Non-pigmented ciliary epithelial cell (primary cell): ENCODE results near the gene MAN2B2.

Experiments
- DNase-seq: peaks from one replicate; pipeline ENCODE4 v3.0.0-alpha.2; 2010; ENCODE audit warnings: low read depth

Gene MAN2B2

DNA sequence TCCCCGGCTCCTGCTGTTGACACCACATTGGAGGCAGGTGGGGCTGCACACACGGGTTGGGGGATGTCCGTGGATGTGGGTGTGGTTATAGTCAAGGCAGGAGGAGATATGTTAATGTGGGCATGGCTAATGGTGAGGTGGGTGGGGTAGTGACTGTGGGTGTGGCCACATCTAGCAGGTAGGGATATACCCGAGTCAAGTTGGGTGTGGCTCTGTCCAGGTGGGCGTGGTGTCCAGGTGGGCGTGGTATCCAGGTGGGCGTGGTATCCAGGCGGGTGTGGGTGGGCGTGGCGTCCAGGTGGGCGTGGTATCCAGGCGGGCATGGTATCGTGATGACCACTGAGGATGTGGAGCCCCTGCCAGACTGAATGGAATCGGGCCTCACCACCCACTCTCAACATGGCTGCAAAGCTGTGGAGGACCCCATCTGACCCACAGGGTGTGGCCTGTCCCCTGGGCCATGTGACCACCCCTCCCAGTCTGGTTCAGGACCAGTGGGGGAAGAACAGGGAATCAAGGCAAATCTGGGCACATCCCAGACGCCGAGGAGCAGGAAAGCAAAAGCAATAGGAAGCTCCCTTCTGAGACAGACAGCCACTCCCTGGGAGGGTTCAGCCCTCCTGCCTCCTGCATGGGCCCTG, 21.0 kb downstream of the MAN2B2 start:
- DNase-seq, result no peak

DNA sequence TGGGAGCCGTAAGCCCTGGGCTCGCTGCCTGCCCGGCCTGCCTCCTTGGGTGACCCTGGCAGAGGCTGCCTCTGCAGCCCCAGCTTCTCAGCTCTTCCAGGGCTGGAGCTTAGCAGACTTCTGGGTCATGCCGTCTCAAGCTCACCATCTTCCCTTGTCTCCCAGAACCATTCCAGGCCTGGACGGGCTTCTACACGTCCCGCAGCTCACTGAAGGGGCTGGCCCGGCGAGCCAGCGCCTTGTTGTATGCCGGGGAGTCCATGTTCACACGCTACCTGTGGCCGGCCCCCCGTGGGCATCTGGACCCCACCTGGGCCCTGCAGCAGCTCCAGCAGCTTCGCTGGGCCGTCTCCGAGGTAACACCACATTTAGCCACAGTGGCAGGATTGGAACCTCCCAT, 22.0 kb downstream of the MAN2B2 start:
- DNase-seq, result no peak

DNA sequence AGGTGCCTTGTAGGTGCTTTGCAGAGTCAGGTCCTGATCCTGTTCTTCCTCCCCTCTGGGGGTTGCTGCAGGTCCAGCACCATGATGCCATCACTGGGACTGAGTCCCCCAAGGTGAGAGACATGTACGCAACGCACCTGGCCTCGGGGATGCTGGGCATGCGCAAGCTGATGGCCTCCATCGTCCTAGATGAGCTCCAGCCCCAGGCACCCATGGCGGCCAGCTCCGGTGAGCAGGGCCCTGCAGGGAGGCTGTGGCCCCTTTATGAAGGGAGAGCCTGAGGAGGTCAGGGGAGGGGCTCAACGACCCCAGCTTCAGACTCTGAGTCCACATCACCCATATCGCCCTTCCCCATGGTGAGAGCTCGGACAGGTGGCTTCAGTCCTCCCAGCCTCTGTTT, 23.1 kb downstream of the MAN2B2 start:
- DNase-seq, result no peak

GRCh38 chr4:6598641-6599040, 23.7 kb downstream of the MAN2B2 start:
- DNase-seq, result no peak

DNA sequence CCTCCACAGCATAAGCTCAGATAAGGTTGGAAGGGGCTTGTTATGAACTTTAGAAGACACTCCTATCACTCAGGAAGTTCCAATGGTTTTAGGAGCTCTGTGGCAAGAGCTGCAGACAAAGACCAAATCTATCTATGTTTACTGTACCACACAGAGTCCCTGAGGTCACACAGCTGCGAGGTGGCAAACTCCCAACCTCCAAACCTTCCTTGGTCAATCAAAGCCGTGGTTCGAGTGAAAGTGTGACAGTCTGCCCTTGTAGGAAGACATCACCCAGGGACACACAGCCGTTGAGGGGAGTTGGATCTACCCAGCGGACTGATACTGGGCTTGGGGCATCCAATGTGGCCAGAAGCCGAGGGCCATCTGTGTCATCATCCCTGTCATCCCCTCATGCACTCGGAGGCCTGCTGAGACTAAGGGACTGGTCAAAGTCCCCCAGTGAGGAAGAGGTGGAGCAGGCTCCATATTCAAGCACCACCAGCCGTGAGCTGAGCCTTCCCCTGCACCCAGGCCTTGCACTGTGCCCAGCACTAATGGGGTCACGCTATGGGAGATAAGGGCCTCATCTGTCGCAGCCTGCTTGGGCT, 26.8 kb downstream of the MAN2B2 start:
- no peak for DNase-seq

- DNase-seq, result no peak
Measured at GRCh38 chr4:6602289-6602688, 27.3 kb downstream of the MAN2B2 start.

- no peak for DNase-seq
Measured at GRCh38 chr4:6603128-6603527, 28.1 kb downstream of the MAN2B2 start.

DNA sequence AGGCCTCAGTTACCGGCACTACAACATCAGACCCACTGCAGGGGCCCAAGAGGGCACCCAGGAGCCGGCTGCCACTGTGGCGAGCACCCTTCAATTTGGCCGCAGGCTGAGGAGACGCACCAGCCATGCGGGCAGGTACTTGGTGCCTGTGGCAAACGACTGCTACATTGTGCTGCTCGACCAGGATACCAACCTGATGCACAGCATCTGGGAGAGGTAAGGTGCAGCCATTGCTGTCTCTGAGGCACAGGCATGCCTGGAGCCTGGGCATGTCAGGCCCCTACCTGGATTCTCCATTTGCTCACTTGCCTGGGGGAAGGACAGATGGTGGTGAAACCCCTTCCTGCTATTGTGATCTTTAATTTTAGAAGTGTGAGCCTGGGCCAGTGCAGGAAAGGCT, 30.1 kb downstream of the MAN2B2 start:
- DNase-seq, result no peak

GRCh38 chr4:6605605-6606004, 30.6 kb downstream of the MAN2B2 start:
- no peak for DNase-seq

- DNase-seq, result no peak
Measured at GRCh38 chr4:6606465-6607235, 31.7 kb downstream of the MAN2B2 start.

DNA sequence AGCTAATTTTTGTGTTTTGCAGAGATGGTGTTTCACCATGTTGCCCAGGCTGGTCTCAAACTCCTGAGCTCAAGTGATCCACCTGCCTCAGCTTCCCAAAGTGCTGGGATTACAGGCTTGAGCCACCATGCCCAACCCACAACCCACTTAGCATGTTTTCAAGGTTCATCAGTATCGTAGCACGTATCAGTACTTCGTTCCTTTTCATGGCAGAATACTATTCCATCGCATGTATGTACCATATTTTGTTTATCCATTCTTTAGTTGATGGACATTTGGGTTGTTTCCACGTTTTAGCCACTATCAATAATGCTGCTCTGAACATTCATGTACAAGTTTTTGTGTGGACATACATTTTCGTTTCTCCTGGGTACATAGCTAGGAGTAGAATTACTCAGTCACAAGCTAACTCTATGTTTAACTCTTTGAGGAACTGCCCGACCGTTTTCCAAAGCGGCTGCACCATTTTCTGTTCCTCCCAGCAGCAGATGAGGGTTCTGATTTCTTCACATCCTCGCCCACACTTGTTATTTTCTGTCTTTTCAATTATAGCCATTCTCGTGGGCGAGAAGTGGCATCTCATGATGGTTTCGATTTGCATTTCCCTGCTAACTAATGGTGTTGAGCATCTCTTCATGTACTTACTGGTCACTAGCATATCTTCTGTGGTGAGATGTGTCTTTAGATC, 32.5 kb downstream of the MAN2B2 start:
- no peak for DNase-seq

GRCh38 chr4:6608758-6609414, 33.9 kb downstream of the MAN2B2 start:
- no peak for DNase-seq

DNA sequence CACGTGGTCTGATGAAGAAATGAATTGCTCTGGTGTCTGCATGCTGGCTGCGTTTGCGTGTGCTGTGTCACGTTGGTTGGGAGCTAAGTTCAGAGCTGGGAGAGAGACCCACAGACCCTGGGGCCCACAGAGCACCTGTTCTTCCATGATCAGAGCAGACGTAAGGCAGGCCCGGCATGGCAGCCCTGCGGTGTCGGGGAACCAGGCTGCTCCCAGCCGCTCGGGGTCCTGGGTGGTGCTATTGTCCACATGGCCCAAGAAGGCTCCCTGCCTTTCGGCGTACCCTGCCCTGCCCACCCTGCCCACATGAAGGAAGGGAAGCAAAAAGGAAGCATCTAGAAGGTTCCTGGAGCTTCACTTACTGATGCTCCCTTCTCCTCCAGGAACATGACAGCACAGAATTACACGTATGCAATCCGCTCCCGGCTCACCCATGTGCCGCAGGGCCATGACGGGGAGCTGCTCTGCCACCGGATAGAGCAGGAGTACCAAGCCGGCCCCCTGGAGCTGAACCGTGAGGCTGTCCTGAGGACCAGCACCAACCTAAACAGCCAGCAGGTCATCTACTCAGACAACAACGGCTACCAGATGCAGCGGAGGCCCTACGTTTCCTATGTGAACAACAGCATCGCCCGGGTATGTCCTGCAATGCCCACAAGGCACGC, 34.6 kb downstream of the MAN2B2 start:
- no peak for DNase-seq

GRCh38 chr4:6610856-6611430, 36.0 kb downstream of the MAN2B2 start:
- no peak for DNase-seq

GRCh38 chr4:6612961-6613675, 38.1 kb downstream of the MAN2B2 start:
- no peak for DNase-seq

GRCh38 chr4:6613676-6614651, 39.0 kb downstream of the MAN2B2 start:
- no peak for DNase-seq

GRCh38 chr4:6614701-6615230, 39.8 kb downstream of the MAN2B2 start:
- no peak for DNase-seq

- no peak for DNase-seq
Measured at GRCh38 chr4:6616087-6616995, 41.4 kb downstream of the MAN2B2 start.
